SIG-M5 (cell line): ENCODE data around the gene ITGA1.
"Not testable (repeated sequence)": the region's sequence is repeated elsewhere in the genome, so short reads cannot be mapped to it uniquely, and the experiment has no call there.

Experiments used
- DNase-seq: peaks from one replicate; lab custom pipeline; 2025; lab: John Stamatoyannopoulos, UW

Gene ITGA1

GRCh38 chr5:52865991-52866390 lies 78.3 kb downstream of the ITGA1 start:
- not testable (repeated sequence) for DNase-seq

GRCh38 chr5:52867809-52868208 lies 80.1 kb downstream of the ITGA1 start:
- DNase-seq: no peak

GRCh38 chr5:52868417-52868816 lies 80.7 kb downstream of the ITGA1 start:
- DNase-seq: no peak

- no peak for DNase-seq
These were observed 81.7 kb downstream of the ITGA1 start for GRCh38 chr5:52869391-52869790.

DNA sequence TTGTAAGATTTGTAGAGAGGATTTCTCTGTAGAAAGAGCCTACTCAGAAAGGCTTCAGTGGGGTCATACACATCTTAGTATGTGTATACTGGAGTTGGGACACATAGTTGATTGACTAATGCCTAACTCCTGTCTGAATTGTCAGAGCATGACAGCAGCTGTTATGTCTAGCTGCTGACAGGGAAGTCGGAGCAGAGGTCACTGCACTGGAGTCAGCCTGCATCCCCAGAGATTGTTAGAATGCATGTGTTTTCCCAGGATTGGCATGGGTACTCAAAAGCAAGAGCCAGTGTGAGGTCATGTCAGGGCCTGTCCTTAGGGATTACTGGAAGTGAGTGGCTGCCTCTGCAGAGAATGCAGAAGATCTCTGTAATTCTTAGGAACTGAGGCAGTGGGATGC lies 82.7 kb downstream of the ITGA1 start:
- no peak for DNase-seq

GRCh38 chr5:52875827-52876226 lies 88.1 kb downstream of the ITGA1 start:
- no peak for DNase-seq

GRCh38 chr5:52876456-52876855 lies 88.7 kb downstream of the ITGA1 start:
- DNase-seq: no peak

DNA sequence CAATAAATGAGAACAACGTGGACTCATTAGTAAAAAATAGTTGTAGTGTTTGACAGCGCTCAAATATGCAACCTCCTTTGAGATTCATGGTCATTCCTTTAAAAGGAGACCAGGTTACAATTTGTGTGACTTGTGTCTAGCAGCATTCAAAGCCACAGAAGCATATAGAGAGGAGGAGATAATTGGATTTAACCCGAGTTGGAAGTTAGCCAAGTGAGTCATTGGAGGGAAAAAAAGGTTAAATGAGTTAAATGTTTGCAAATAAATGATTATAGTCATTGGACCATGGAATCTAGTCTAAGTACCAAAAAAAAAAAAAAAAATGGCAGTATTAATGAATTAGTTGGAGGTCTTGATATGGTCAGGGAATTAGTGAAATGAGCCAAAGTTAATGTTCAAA lies 90.9 kb downstream of the ITGA1 start:
- DNase-seq: no peak

DNA sequence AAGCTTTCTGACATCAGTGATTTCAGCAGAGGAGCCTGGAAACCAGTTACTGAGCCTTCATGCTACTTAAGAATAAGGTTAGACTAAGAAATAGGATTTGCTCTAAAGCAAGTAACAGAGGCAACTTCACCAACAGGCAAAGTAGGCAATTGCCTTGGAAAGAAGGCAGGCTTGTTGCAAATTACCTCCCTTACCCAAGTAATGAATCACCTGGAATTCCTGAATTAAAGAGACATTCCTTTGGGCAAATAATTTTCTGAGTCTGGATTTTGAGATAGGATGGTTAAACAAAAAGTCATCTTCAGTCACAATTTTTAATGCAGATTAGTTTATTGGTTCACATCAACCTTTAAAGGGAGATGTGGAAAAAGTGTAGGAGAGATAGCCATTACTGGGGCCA lies 92.8 kb downstream of the ITGA1 start:
- no peak for DNase-seq

DNA sequence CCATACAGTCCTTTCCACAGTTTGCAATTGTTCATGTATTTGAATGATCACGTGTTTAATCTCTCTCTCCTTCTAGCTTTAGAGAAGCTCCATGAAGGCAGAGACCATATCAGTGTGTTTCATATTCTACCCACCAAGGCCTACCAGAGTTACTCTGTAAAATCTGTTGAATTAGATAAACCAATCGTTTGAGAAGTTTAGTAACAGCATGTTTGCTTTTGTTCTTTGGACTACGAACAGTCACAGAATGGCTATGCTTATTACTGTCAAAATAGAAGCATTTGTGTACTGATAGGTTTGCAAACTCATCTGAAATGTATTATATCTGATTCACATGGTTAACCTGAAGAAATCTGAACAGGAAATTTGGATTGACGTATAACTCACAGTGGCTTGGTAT lies 93.8 kb downstream of the ITGA1 start:
- no peak for DNase-seq

DNA sequence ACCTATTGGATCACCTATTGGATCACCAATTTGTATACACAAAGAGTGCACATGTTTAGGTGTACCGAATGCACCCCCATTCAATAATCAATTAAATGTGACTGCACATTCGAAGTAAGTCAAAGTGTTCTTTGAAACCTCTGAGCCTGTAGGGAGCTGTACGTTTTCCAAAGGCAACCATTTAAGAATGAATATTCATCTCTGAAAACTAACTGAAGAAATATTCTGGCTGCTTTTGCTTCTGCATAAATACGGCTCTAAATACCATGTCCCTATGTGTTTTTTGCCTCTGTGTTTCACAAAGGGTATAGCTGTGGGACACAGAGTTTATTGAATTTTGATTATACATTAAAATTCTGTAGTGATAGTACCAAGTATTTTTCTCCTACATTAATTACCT lies 95.4 kb downstream of the ITGA1 start:
- DNase-seq: no peak

DNA sequence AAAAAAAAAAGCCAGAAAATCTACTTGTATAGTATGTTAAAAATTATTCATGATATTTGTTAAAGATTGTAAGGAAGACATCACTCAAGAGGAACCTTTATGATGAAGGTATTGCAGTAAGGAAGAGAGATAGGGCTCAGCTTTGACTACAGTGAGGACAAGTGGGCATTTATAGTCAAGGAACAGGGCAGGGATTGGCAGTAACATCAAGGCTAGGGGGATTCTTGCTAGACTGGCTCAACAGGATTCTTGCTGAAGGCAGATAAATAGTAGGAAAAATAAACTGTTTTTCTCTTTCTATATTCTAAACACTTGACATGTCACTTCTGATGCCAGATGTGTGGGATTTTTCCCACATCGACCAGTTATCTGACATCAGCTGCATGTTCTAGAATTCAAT lies 96.7 kb downstream of the ITGA1 start:
- DNase-seq: no peak

DNA sequence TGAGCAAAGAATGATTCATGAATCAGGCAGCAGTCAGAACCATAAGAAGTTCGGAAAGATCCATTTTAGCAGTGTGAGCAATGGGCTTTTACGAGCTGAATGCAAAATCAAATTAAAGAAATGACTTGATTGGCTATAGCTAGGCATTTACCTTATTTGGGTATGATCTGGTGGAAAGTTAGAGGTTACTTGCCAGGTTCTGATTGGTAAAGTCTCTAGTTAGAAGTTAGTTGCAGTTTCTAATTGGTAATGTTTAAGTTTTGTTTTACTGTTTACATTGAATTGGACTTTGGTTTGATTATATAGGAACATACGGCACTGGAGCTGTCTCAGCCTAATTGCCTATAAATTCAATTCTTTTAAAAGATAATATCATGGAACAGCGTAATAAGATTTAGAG lies 97.9 kb downstream of the ITGA1 start:
- no peak for DNase-seq

- no peak for DNase-seq
These were observed 98.5 kb downstream of the ITGA1 start for GRCh38 chr5:52886206-52886605.

DNA sequence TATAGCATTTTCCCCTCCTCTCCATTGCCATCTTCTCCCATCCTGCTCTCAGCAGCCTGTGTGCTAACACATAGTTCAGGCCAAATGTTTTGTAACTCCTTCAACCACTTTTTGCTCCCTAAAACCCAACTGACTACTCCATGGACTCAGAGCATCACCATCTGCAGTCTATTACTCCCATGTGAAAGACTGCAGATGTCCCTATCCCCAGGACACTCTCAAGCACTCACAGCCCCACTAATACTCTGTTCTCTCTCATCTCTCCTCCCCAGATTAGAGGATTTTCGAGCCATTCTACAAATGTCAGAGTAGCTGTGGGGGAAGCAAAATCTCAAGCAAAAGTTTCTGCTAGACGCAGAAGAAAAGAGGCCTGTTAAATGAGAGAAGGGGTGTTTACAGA lies 99.3 kb downstream of the ITGA1 start:
- no peak for DNase-seq

DNA sequence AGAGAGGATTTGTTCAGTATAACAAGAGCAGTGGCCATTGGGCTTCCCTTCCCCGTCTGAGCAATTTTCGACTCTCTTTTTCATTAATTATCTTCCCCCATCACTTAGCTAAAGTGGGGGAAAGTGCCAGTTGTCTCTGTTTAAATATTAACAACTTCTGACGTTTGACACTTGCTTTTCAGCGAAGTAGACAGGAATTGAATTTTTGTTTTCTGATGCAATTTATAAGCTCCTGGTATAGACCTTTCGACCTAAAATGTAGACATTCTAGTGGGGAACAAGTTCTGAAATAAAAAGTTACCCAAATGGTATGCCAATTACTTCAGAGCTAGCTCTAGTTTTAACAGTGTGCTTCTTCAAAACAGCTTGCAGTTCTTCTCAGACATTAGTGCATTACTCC lies 100.6 kb downstream of the ITGA1 start:
- DNase-seq: no peak

DNA sequence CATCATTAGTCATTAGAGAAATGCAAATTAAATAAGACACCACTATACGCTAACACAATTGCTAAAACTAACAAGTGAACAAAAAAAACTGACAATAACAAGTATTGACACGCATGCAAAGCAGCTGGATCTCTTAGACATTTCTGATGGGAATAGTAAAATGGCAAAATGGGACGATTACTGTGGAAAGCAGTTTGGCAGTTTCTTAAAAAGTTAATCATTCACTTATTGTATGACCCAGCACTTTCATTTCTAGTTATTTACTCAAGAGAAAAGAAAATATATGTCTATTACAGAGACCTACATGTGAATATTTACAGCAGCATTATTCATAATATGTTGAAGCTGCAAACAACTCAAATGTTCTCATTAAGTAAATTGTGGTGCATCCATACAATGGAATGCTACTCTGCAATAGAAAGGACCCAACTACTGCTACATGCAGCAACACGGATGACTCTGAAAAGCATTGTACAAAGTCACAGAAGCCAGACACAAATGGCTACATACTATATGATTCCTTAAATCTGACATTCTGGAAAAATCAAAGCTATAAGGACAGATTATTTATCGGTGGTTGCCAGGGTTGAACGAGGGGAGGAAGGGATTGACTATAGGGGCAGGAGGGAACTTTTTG lies 104.6 kb downstream of the ITGA1 start:
- no peak for DNase-seq

DNA sequence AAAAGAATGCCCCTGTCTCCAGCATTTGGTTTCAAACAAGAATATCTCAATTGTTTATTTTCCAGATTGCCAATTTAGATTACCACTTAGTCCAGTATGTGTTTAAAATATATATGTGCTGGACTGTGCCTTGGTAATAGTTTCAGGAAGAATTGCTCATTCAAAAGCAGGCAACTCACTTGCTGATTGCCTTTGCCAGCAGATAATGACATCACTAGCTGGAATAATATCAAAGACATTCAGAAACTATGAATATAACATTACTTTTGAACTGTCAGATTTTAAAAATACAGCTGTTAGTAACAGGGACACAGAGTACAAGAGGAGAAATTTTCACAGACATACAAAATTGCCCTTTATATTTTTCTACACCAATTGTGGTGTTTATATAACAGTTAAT lies 105.4 kb downstream of the ITGA1 start:
- DNase-seq: no peak

GRCh38 chr5:52893863-52894262 lies 106.1 kb downstream of the ITGA1 start:
- no peak for DNase-seq

- no peak for DNase-seq
These were observed 106.7 kb downstream of the ITGA1 start for GRCh38 chr5:52894451-52894850.

GRCh38 chr5:52895075-52895474 lies 107.4 kb downstream of the ITGA1 start:
- DNase-seq: no peak

DNA sequence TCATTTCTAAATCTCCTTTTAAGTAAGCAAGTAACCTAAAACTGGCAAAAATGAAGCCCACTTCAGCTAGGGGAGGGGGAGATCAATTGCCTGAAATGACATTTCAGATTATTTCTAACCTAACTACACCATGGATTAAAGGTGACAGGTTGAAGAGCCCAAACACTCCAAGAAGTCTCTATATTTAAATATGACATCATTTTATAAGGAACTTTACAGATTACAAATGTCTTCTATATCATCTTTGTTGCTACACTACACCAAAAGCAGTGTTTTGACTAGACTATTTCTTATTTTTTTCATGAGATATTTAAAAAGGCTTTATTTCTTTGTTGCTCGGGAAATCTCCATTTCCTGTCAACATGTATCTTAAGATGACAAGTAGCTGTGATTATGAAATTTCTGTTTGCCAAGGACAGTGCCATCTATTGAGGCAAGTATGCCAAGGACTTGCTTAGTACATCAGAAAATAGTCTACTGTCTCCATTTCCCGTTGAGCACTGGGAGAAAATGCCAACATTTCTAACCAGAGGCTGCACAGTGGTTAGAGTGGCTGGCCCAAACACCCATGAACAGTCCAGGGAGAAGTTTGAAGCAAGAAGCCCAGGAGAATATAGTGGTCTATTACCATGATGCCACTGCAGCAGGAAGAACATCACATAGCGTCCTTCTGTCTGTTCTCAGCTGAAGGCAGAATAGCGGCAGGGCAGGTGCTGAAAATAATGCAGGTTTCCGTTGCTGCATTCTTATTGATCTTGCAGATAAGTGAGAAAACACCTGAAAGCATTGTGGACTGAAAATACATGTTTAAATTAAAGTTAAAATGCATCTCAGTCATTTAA lies 108.1 kb downstream of the ITGA1 start:
- no peak for DNase-seq

DNA sequence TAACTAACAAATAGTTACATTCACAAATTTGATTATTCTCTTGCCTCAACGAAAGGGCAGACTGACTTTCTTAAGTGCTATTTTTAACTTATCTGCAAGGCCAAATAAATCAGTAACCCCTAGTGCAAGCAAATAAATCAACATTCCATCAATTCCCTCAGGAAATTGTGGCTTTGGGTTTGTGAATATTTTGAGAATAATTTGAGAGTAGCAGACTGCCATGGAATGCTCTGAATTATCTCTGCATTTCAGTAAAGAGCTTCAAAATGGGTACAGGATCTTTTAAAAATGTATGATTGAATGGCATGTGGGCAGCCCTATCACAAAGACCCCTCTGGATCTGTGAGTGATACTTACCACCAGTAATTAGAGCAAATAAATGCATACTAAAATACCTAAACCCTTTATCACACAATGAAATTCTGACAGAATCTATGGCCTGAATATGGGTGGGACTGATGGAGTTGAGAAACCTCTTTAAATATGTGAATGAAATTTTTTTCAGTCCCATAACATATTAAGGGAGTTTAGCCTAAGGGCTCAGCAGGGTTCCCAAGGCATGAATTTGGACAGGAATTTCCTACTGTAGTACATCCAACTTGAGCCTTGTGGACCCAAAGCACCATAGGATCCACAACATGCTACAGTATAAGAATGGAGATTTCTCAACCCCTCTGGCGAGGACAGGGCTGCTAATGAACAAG lies 109.0 kb downstream of the ITGA1 start:
- no peak for DNase-seq
